Activated naive CD4-positive, alpha-beta T cell treated with anti-CD3 and anti-CD28 coated beads, Interleukin-2, amount 50 U/mL, for 16 hours (primary cell): Measurements from ENCODE around the gene NNMT.

ENCODE experiments used
- DNase-seq: peaks from one replicate; pipeline ENCODE4 v3.0.0-alpha.2; 2020

NNMT gene

GRCh38 chr11:114285599-114285998 is 10.6 kb upstream of the NNMT start:
- DNase-seq: no peak

GRCh38 chr11:114286229-114286628 is 10.0 kb upstream of the NNMT start:
- no peak for DNase-seq

- DNase-seq: no peak
Observed at GRCh38 chr11:114287154-114287553, 9.0 kb upstream of the NNMT start.

GRCh38 chr11:114288136-114288535 is 8.1 kb upstream of the NNMT start:
- no peak for DNase-seq

GRCh38 chr11:114289779-114290178 is 6.4 kb upstream of the NNMT start:
- no peak for DNase-seq

- DNase-seq: no peak
Observed at GRCh38 chr11:114290503-114291235, 5.5 kb upstream of the NNMT start.

- DNase-seq: no peak
Observed at GRCh38 chr11:114291381-114291780, 4.8 kb upstream of the NNMT start.

GRCh38 chr11:114291842-114292680 is 4.1 kb upstream of the NNMT start:
- DNase-seq: no peak

- no peak for DNase-seq
Observed at GRCh38 chr11:114293201-114293711, 2.9 kb upstream of the NNMT start.

GRCh38 chr11:114296605-114297372 is 590 bp downstream of the NNMT start:
- no peak for DNase-seq

- DNase-seq: no peak
Observed at GRCh38 chr11:114297806-114298709, 1.9 kb downstream of the NNMT start.

GRCh38 chr11:114298710-114299109 is 2.5 kb downstream of the NNMT start:
- DNase-seq: no peak

- DNase-seq: no peak
Observed at GRCh38 chr11:114301088-114301487, 4.9 kb downstream of the NNMT start.

GRCh38 chr11:114301927-114302326 is 5.7 kb downstream of the NNMT start:
- no peak for DNase-seq

- DNase-seq: no peak
Observed at GRCh38 chr11:114302663-114303062, 6.5 kb downstream of the NNMT start.

GRCh38 chr11:114304065-114304464 is 7.9 kb downstream of the NNMT start:
- DNase-seq: no peak

GRCh38 chr11:114304969-114305368 is 8.8 kb downstream of the NNMT start:
- DNase-seq: no peak

- DNase-seq: no peak
Observed at GRCh38 chr11:114307524-114308203, 11.5 kb downstream of the NNMT start.

- no peak for DNase-seq
Observed at GRCh38 chr11:114308689-114309089, 12.5 kb downstream of the NNMT start.

- DNase-seq: no peak
Observed at GRCh38 chr11:114309517-114309916, 13.3 kb downstream of the NNMT start.

- no peak for DNase-seq
Observed at GRCh38 chr11:114310095-114310494, 13.9 kb downstream of the NNMT start.

- no peak for DNase-seq
Observed at GRCh38 chr11:114311946-114312345, 15.7 kb downstream of the NNMT start.
